HEK293T (cell line): ENCODE data around the gene KLF4.

Experiments
- CTCF ChIA-PET: fragments of 350-600 bp; formaldehyde crosslinking; extraction: SDS; loops from one replicate; lab custom pipeline; 2021; ENCODE audit warnings: antibody characterized with exemption, inconsistent platforms; lab: Yijun Ruan, JAX
- POLR2A ChIA-PET: fragments of 350-600 bp; formaldehyde crosslinking; extraction: SDS; loops from one replicate; lab custom pipeline; 2020; ENCODE audit warnings: antibody characterized with exemption, inconsistent platforms; lab: Yijun Ruan, JAX
- DNase-seq: peaks from one replicate; pipeline ENCODE4 v3.0.0; 2012; ENCODE audit warnings: mixed read lengths; ENCODE audit errors: extremely low spot score
- ARNT ChIP-seq: fragments of 450-650 bp; IDR thresholded peaks from 2 replicates; pipeline ENCODE4 v1.6.1; 2017; ENCODE audit warnings: mild to moderate bottlenecking
- BHLHE40 ChIP-seq: fragments of 450-650 bp; IDR thresholded peaks from 2 replicates; pipeline ENCODE4 v1.6.1; 2016; ENCODE audit warnings: mild to moderate bottlenecking, moderate library complexity, borderline replicate concordance
- CTBP1 ChIP-seq: fragments of 450-650 bp; IDR thresholded peaks from 2 replicates; pipeline ENCODE4 v1.6.1; 2016; ENCODE audit warnings: borderline replicate concordance
- ELF4 ChIP-seq: fragments of 450-650 bp; IDR thresholded peaks from 2 replicates; pipeline ENCODE4 v1.6.1; 2017; ENCODE audit warnings: antibody characterized with exemption
- FOXA1 ChIP-seq: fragments of 450-650 bp; IDR thresholded peaks from 2 replicates; pipeline ENCODE4 v1.6.1; 2016; ENCODE audit warnings: mild to moderate bottlenecking
- FOXK2 ChIP-seq: fragments of 450-650 bp; IDR thresholded peaks from 2 replicates; pipeline ENCODE4 v1.6.1; 2016; ENCODE audit warnings: mild to moderate bottlenecking
- FOXM1 ChIP-seq: fragments of 450-650 bp; IDR thresholded peaks from 2 replicates; pipeline ENCODE4 v1.6.1; 2017; ENCODE audit warnings: mild to moderate bottlenecking, borderline replicate concordance
- HDGF ChIP-seq: fragments of 450-650 bp; IDR thresholded peaks from 2 replicates; pipeline ENCODE4 v1.6.1; 2017; ENCODE audit warnings: antibody characterized with exemption, borderline replicate concordance
- L3MBTL2 ChIP-seq: fragments of 450-650 bp; conservative IDR thresholded peaks from 2 replicates; pipeline ENCODE4 v1.6.1; 2016; ENCODE audit warnings: mild to moderate bottlenecking
- LEF1 ChIP-seq: fragments of 450-650 bp; IDR thresholded peaks from 2 replicates; pipeline ENCODE4 v1.6.1; 2017; ENCODE audit warnings: mild to moderate bottlenecking, borderline replicate concordance
- NFRKB ChIP-seq: fragments of 450-650 bp; IDR thresholded peaks from 2 replicates; pipeline ENCODE4 v1.6.1; 2016; ENCODE audit warnings: mild to moderate bottlenecking, moderate library complexity
- SP1 ChIP-seq: fragments of 450-650 bp; IDR thresholded peaks from 2 replicates; pipeline ENCODE4 v1.6.1; 2017
- SUZ12 ChIP-seq: fragments of 450-650 bp; IDR thresholded peaks from 2 replicates; pipeline ENCODE4 v1.6.1; 2016; ENCODE audit warnings: mild to moderate bottlenecking
- TARDBP ChIP-seq: fragments of 450-650 bp; IDR thresholded peaks from 2 replicates; pipeline ENCODE4 v1.6.1; 2016
- ZNF384 ChIP-seq: fragments of 450-650 bp; IDR thresholded peaks from 2 replicates; pipeline ENCODE4 v1.6.1; 2016
- TF ChIP-seq, protein P1 (sequence below): fragments of 450-650 bp; IDR thresholded peaks from 2 replicates; pipeline ENCODE4 v1.6.1; 2016

KLF4 gene

DNA sequence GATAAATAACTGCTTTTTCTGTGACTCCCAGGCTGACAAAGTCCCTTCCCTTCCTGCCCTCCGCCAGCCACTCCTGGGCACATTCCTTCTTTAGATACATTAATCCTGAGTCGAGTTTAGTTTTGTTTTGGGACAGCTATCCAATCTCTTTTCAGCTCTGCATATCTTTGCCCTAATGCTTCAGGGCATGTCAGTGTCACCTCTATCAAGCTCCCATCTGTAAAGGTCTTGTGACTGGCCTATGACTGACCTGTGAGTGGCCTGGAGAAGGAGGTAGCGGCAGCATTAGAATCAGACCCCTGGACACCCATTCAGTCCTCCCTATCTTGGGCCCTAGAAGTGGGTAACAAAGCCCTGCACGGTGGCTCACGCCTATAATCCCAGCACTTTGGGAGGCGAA, 34.0 kb upstream of the KLF4 start:
- ChIA-PET POLR2A (no interaction called here), CTCF (interaction anchor here (0.9 kb wide), 1 partner anchor 11 kb away, joined by 3 read pairs; no protein-coding TSS in a partner anchor)
- DNase-seq: no peak
- TF ChIP-seq L3MBTL2 (no peak), SUZ12 (no peak), LEF1 (no peak), FOXA1 (no peak)

DNA sequence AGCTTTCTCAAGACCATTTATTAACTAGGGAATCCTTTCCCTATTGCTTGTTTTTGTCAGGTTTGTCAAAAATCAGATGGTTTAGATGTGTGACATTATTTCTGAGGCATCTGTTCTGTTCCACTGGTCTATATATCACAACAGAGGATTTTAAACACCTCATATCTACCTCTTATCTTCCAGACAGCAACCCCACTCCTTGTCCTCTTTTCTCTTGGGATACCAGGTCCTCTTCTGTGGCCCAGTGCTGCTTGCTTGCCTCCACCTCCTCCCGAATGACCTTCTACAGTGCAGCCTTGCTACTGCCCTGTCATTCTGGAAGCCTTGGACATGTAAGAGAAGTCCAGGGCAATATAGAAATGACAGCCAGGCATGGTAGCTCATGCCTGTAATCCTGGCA, 30.6 kb upstream of the KLF4 start:
- ChIA-PET POLR2A (no interaction called here), CTCF (no interaction called here)
- no peak for DNase-seq
- TF ChIP-seq ZNF384 (no peak), BHLHE40 (no peak), TARDBP (no peak), ELF4 (no peak), NFRKB (no peak), FOXM1 (no peak), ARNT (no peak)
- TF ChIP-seq, protein P1, sequence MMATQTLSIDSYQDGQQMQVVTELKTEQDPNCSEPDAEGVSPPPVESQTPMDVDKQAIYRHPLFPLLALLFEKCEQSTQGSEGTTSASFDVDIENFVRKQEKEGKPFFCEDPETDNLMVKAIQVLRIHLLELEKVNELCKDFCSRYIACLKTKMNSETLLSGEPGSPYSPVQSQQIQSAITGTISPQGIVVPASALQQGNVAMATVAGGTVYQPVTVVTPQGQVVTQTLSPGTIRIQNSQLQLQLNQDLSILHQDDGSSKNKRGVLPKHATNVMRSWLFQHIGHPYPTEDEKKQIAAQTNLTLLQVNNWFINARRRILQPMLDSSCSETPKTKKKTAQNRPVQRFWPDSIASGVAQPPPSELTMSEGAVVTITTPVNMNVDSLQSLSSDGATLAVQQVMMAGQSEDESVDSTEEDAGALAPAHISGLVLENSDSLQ: no peak

DNA sequence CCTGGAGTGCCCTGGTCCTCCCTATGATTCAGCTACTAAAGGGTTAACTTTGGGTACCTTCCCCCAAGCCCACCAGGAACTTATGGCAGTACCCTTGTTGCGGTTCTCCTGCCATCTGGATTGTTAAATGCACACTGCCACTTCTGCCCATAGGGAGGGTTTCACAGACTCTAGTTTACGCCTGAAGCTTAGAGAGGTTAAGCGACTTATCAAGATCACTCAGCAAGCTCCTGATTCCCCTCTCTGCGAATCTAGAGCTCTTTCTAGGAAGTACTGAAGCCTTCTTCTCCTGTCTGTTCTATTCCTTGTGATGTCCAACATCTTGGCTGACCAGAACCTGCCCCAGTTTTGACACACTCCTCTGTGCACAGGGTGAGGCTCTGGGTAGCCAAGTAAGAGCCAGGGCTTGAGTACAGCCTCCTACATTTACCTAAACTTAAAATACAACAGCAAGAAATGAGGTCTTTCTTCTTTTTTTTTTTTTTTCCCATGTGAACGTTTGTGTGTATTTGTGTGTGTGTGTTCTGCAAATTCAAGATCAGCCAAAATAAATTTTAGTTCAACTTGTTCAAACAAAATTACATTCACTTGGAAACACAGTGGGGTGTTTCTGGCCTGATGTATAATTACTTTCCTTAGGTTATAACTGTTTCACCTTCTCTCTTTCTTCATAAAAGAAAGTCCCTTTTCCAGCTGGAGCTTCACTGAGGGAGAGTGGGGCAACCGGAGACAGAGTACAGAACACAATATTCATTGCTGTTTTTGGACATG, 28.7 kb upstream of the KLF4 start:
- POLR2A ChIA-PET: no interaction called here
- TF ChIP-seq ELF4 (no peak), FOXK2 (no peak), LEF1 (no peak), FOXM1 (no peak), TARDBP (no peak), SP1 (no peak), FOXA1 (no peak), CTBP1 (no peak), BHLHE40 (no peak), HDGF (no peak), ARNT (no peak), L3MBTL2 (no peak), NFRKB (no peak), ZNF384 (no peak), SUZ12 (no peak)
- TF ChIP-seq, protein P1: no peak
- CTCF ChIA-PET: no interaction called here
- no peak for DNase-seq

DNA sequence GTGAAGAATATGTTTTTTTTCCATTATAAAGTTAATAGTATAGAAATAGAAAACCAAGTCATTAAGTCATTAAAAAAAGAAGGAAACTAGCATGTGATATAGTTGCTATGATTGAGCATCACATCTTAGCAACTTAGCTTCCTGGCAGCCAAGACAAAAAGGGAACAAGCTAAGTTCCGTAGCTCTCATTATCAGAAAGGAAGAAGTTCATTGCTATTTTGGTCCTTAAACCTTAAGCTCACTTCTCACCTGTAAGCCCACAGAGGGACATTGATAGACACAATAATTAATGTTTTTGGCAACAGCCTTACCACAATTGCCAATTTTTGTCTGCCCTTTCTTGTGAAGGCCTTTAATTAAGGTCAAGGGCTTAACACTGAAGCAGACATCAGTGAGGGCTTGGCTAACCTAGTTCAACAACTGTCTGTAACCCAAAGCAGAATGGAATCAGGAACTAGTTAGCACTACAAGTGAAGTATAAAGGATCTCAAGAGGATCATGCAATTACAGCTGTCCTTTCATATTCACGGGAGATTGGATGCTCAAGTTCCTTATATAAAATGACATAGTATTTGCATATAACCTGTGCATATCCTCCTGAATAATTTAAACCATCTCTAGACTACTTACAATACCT, 24.0 kb upstream of the KLF4 start:
- ChIA-PET POLR2A (no interaction called here), CTCF (no interaction called here)
- no peak for DNase-seq
- TF ChIP-seq CTBP1 (no peak), SP1 (no peak), SUZ12 (no peak), TARDBP (no peak), FOXK2 (no peak), ELF4 (no peak), L3MBTL2 (no peak), FOXM1 (no peak), BHLHE40 (no peak)
- TF ChIP-seq, protein P1: no peak

DNA sequence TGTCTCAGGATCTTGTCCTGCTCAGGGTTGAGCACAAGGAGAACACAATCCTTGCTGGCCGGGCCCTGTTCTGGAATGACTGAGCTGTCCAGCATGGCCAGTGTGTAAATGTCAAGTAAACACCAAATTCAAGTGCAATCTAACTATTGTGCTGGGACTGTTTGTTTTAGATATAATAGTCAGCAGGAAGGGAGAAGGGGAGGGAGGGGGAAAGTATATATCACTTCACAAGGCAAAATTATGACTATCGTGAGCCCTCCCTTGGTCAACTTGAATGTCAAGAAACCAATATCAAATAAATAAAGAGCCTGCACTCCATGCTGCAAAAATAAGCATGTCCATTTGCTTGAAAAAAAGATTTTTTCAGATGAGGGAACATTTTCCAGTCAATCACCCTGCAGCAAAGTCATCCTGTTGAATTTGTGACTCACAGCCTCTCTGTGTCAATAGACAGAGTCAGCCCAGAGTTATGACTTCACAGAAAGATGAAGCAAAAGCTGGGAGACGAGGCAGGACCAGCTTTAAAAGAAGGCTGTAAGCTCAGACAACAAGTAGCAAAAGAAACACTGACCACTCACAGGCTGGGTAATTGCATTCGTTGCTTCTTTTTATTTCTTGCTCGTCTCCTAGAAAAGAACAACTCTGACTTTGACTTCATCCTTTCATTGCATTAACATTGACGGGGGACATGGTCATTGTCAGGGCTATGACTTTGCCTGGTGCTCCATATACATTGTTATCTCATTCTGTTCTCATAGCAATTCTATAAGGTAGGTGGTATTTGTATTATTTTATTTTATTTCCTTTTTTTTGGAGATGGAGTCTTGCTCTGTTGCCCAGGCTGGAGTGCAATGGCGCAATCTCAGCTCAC, 15.3 kb upstream of the KLF4 start:
- DNase-seq: no peak
- no peak for TF ChIP-seq LEF1
- TF ChIP-seq, protein P1: peak; percentile 47; the same call in 1 of the 2 replicates
- POLR2A ChIA-PET: interaction anchor here (0.6 kb wide), 1 partner anchor 12 kb away, joined by 3 read pairs; no protein-coding TSS in a partner anchor
- CTCF ChIA-PET: no interaction called here
